Coronary artery (tissue), 2 donors: ENCODE results near the gene RNASEH2B.
A peak's percentile ranks its signal among the peaks of the same experiment; 100 is the strongest.

Experiments used
- DNase-seq: peaks from one replicate; pipeline ENCODE4 v3.0.0-alpha.2; 2017; ENCODE audit warnings: low spot score
- H3K27ac ChIP-seq, 2 donors: fragments of 200-600 bp; sonication (generic); one replicate each; pipeline ENCODE4 v1.5.1; 2016 to 2019
- H3K4me3 ChIP-seq: fragments of 200-600 bp; sonication (generic); 2 replicates; pipeline ENCODE4 v1.5.1; 2016; ENCODE audit warnings: mild to moderate bottlenecking, moderate library complexity
- CTCF ChIP-seq: fragments of 200-600 bp; sonication (generic); IDR thresholded peaks from one replicate; pipeline ENCODE4 v1.5.1; 2019; ENCODE audit warnings: antibody characterized with exemption

RNASEH2B gene

GRCh38 chr13:50974268-50974667, 64.7 kb downstream of the RNASEH2B start:
- Histone ChIP-seq H3K4me3 (no peak overlapping the region), H3K27ac (no peak overlapping the region)
- DNase-seq = no peak
- TF ChIP-seq CTCF = no peak

GRCh38 chr13:50979187-50979586, 69.6 kb downstream of the RNASEH2B start:
- DNase-seq = no peak
- TF ChIP-seq CTCF = no peak
- Histone ChIP-seq H3K4me3 (no peak overlapping the region), H3K27ac (no peak overlapping the region)

DNA sequence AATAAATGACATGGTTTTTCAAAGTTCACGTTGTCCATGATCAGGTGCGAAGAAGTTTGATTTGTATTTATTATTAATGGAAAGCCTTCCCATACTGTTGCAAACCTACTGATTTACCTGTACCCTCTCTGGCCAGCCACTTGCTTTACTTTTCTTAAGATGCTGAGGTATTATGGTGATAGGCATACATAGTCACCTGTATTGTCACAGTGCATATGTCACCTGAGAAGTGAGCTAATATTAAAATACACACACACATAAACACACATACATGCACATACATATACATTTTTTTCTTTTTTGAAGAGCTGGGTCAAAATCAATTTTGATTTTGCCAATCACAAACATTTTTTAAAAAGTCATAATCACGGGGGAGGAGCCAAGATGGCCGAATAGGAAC, 72.1 kb downstream of the RNASEH2B start:
- no peak for TF ChIP-seq CTCF
- Histone ChIP-seq H3K27ac (no peak overlapping the region), H3K4me3 (no peak overlapping the region)
- DNase-seq = no peak

DNA sequence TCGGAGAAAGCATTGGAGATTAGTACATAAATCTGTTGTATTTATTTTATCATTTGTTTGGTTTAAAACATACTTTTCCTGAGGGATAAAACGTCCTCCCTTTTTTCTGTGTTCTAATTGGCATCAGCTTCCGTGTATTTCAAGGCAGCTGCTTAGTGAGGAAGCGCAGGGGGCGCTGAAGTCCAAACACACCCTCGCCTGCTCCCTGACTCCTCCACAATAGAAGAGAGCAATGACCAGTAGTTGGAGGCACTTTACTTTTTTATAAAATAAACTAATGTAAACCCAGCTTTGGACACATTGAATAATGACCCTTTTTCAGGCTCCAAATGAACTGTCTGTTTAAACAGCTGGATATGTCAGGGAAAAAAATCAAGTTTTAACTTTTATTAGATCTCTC, 79.9 kb downstream of the RNASEH2B start:
- TF ChIP-seq CTCF = no peak
- Histone ChIP-seq H3K27ac (no peak overlapping the region), H3K4me3 (no peak overlapping the region)
- DNase-seq = no peak

DNA sequence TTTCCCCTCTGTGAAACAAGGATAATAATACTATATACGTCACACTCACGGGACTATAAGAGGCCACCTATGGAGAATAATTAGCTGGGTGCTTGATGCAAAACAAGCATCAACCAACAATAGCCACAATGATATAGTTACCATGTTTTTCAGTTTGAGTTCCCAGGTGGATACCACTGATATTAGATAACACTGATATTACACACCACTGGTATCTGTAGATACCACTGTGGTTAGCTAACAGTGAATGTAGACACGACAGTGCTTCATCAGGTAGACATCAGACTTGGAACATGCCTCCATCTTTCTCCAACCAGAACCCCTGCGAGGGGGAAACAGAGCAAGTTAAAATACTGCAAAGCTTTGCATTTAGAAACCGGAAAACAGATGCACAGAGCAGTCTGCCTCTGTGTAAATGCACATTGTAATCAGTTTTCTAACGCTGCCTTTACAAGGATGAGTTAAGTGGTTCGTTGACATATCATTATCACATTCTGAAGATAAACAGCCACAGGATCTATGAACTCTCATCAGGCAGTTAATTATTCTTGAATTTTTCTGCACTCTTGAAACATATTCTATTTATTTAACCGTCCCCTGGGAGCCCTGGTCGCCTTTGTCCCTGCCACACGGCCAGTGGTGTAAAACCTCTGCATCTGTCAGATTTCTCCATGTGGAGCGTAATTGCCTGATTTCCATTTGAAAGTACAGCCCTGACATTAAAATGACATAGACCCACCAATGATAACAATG, 80.7 kb downstream of the RNASEH2B start:
- DNase-seq = no peak
- Histone ChIP-seq H3K27ac (no peak overlapping the region), H3K4me3 (peak overlapping the region; percentile 43)
- TF ChIP-seq CTCF = no peak

GRCh38 chr13:50990818-50991506, 81.4 kb downstream of the RNASEH2B start:
- H3K4me3 ChIP-seq = peak overlapping the region; percentile 43
- DNase-seq = no peak
- TF ChIP-seq CTCF = no peak
- H3K27ac ChIP-seq = peak overlapping the region in 1 of 2 donors; percentile 48
